ENCODE results near the gene LMAN2. TPM values are rescaled to one million over a fixed set of nuclear protein-coding genes. Genes with fewer than 3 reads are reported as not detected.

LMAN2 gene
- total RNA-seq, 1 donor from 2014 or later, result 166 TPM

- Histone ChIP-seq H3K4me1 (peaks cover 36% of the 10 kb centered on the region), H3K27ac (no peak overlapping the region), H3K27me3 (no peaks in the 10 kb centered on the region), H3K9me3 (no peaks in the 10 kb centered on the region), H3K36me3 (no peaks in the 10 kb centered on the region), H3K4me3 (no peak overlapping the region)
- DNase-seq (ENCODE audit: extremely low spot score in 2 of 2), result no peak
- TF ChIP-seq CTCF (IDR thresholded peaks at IDR 0.05) (no peak), POLR2AphosphoS5 (IDR thresholded peaks at IDR 0.05; ENCODE audit: insufficient read depth in 1 of 2, low read depth in 1 of 2) (no peak), POLR2A (IDR thresholded peaks at IDR 0.05) (no peak)
- intact Hi-C loops (cut with DNase I), result no loop called here
Measured at GRCh38 chr5:177359860-177360259, 8.4 kb upstream of the LMAN2 start.

- no peaks in the 10 kb centered on the region for H3K27me3 ChIP-seq
- H3K36me3 ChIP-seq, result no peaks in the 10 kb centered on the region
- intact Hi-C loops (cut with DNase I), result no loop called here
- peaks cover 36% of the 10 kb centered on the region for H3K4me1 ChIP-seq
- no peaks in the 10 kb centered on the region for H3K9me3 ChIP-seq
- DNase-seq (ENCODE audit: extremely low spot score in 2 of 2), result no peak
- no peak overlapping the region for H3K27ac ChIP-seq
- no peak for TF ChIP-seq CTCF (IDR thresholded peaks at IDR 0.05)
- no peak for TF ChIP-seq POLR2A (IDR thresholded peaks at IDR 0.05)
- no peak for TF ChIP-seq POLR2AphosphoS5 (IDR thresholded peaks at IDR 0.05; ENCODE audit: insufficient read depth in 1 of 2, low read depth in 1 of 2)
- no peak overlapping the region for H3K4me3 ChIP-seq
Measured at GRCh38 chr5:177359451-177359851, 8.0 kb upstream of the LMAN2 start.

GRCh38 chr5:177358370-177358819 lies 6.9 kb upstream of the LMAN2 start:
- Histone ChIP-seq H3K4me1 (peaks cover 26% of the 10 kb centered on the region), H3K9me3 (no peaks in the 10 kb centered on the region), H3K27ac (no peak overlapping the region), H3K4me3 (peak overlapping the region; percentile 32 to 45), H3K36me3 (no peaks in the 10 kb centered on the region), H3K27me3 (no peaks in the 10 kb centered on the region)
- DNase-seq (ENCODE audit: extremely low spot score in 2 of 2), result no peak
- TF ChIP-seq POLR2A (IDR thresholded peaks at IDR 0.05) (no peak), POLR2AphosphoS5 (IDR thresholded peaks at IDR 0.05; ENCODE audit: insufficient read depth in 1 of 2, low read depth in 1 of 2) (no peak), CTCF (IDR thresholded peaks at IDR 0.05) (no peak)
- intact Hi-C loops (cut with DNase I), result no loop called here

- TF ChIP-seq POLR2AphosphoS5 (IDR thresholded peaks at IDR 0.05; ENCODE audit: insufficient read depth in 1 of 2, low read depth in 1 of 2), result peak in 1 of 2 donors; percentile 52
- TF ChIP-seq CTCF (IDR thresholded peaks at IDR 0.05), result no peak
- no peak for TF ChIP-seq POLR2A (IDR thresholded peaks at IDR 0.05)
- Histone ChIP-seq H3K9me3 (no peaks in the 10 kb centered on the region), H3K36me3 (no peaks in the 10 kb centered on the region), H3K27ac (no peak within 1 kb of the TSS), H3K27me3 (no peaks in the 10 kb centered on the region), H3K4me1 (peaks cover 22% of the 10 kb centered on the region), H3K4me3 (peak within 1 kb of the TSS; percentile 32 to 45)
- intact Hi-C loops (cut with DNase I), result no loop called here
- DNase-seq (ENCODE audit: extremely low spot score in 2 of 2), result no peak
Measured at GRCh38 chr5:177357459-177358351, 6.2 kb upstream of the LMAN2 start, which contains the start of gene RGS14. Gene RGS14, plus strand, starts transcription at chr5:177357924. Its CDS starts 101 bp downstream, at chr5:177358025.

- Histone ChIP-seq H3K9me3 (no peaks in the 10 kb centered on the region), H3K36me3 (no peaks in the 10 kb centered on the region), H3K4me1 (peaks cover 18% of the 10 kb centered on the region), H3K27me3 (no peaks in the 10 kb centered on the region), H3K27ac (no peak overlapping the region), H3K4me3 (no peak overlapping the region)
- no peak for DNase-seq (ENCODE audit: extremely low spot score in 2 of 2)
- intact Hi-C loops (cut with DNase I), result no loop called here
- TF ChIP-seq CTCF (IDR thresholded peaks at IDR 0.05) (no peak), POLR2A (IDR thresholded peaks at IDR 0.05) (no peak), POLR2AphosphoS5 (IDR thresholded peaks at IDR 0.05; ENCODE audit: insufficient read depth in 1 of 2, low read depth in 1 of 2) (no peak)
Measured at GRCh38 chr5:177357146-177357458, 5.6 kb upstream of the LMAN2 start.
